ENCODE measurements around the gene CAPS2.

DNA sequence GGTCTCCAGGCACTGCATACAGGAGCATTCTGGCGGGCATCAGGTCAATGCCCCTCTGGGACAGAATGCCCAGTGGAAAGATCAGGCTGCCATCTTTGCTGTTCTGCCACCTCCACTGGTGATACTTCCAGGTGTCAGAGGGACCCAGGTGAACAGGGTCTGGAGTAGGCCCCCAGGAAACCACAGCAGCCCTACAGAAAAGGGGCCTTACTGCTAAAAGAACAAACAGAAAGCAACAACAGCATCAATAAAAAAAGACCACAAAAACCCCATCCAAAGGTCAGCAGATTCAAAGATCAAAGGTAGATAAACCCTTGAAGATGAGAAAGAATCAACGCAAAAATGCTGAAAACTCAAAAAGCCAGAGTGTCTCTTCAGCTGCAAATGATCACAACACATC lies 20.3 kb upstream of the CAPS2 start:
- TF ChIP-seq, protein P1, sequence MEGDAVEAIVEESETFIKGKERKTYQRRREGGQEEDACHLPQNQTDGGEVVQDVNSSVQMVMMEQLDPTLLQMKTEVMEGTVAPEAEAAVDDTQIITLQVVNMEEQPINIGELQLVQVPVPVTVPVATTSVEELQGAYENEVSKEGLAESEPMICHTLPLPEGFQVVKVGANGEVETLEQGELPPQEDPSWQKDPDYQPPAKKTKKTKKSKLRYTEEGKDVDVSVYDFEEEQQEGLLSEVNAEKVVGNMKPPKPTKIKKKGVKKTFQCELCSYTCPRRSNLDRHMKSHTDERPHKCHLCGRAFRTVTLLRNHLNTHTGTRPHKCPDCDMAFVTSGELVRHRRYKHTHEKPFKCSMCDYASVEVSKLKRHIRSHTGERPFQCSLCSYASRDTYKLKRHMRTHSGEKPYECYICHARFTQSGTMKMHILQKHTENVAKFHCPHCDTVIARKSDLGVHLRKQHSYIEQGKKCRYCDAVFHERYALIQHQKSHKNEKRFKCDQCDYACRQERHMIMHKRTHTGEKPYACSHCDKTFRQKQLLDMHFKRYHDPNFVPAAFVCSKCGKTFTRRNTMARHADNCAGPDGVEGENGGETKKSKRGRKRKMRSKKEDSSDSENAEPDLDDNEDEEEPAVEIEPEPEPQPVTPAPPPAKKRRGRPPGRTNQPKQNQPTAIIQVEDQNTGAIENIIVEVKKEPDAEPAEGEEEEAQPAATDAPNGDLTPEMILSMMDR (IDR thresholded peaks at IDR 0.05; ENCODE audit: insufficient read depth, low read length): no peak
- no peak for TF ChIP-seq GABPA (IDR thresholded peaks at IDR 0.05; ENCODE audit: low read depth)
- TF ChIP-seq POLR2AphosphoS5 (IDR thresholded peaks at IDR 0.05; ENCODE audit: low read depth): no peak
- TF ChIP-seq, protein P2, sequence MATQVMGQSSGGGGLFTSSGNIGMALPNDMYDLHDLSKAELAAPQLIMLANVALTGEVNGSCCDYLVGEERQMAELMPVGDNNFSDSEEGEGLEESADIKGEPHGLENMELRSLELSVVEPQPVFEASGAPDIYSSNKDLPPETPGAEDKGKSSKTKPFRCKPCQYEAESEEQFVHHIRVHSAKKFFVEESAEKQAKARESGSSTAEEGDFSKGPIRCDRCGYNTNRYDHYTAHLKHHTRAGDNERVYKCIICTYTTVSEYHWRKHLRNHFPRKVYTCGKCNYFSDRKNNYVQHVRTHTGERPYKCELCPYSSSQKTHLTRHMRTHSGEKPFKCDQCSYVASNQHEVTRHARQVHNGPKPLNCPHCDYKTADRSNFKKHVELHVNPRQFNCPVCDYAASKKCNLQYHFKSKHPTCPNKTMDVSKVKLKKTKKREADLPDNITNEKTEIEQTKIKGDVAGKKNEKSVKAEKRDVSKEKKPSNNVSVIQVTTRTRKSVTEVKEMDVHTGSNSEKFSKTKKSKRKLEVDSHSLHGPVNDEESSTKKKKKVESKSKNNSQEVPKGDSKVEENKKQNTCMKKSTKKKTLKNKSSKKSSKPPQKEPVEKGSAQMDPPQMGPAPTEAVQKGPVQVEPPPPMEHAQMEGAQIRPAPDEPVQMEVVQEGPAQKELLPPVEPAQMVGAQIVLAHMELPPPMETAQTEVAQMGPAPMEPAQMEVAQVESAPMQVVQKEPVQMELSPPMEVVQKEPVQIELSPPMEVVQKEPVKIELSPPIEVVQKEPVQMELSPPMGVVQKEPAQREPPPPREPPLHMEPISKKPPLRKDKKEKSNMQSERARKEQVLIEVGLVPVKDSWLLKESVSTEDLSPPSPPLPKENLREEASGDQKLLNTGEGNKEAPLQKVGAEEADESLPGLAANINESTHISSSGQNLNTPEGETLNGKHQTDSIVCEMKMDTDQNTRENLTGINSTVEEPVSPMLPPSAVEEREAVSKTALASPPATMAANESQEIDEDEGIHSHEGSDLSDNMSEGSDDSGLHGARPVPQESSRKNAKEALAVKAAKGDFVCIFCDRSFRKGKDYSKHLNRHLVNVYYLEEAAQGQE (IDR thresholded peaks at IDR 0.05; ENCODE audit: insufficient replicate concordance, low read depth): no peak
- no peak for TF ChIP-seq SPI1 (IDR thresholded peaks at IDR 0.05; ENCODE audit: borderline replicate concordance, low read depth)

All from HL-60 (cell line).